Thymus (tissue), 11 donors: ENCODE measurements around the gene HIVEP1. TPM values are rescaled to one million over a fixed set of nuclear protein-coding genes. Genes with fewer than 3 reads are reported as not detected.
"Not testable (repeated sequence)": the region's sequence is repeated elsewhere in the genome, so short reads cannot be mapped to it uniquely, and the experiment has no call there.

Experiments used
- DNase-seq, 9 donors: peaks; one replicate each; pipeline ENCODE4 v3.0.0-alpha.2; 2013; ENCODE audit warnings: low spot score in 9 of 9, low read depth in 6 of 9, missing footprints in 1 of 9
- H3K27ac ChIP-seq, 2 donors: one replicate each; pipeline ENCODE4 v1.5.1; 2013; ENCODE audit warnings: control low read depth in 1 of 2, low read depth in 1 of 2, low read length in 1 of 2, mild to moderate bottlenecking in 1 of 2, moderate library complexity in 1 of 2
- H3K27me3 ChIP-seq, 2 donors: one replicate each; pipeline ENCODE4 v1.5.1; 2013; ENCODE audit warnings: low read length in 1 of 2; ENCODE audit not compliant: control insufficient read depth in 2 of 2, insufficient read depth in 1 of 2
- H3K36me3 ChIP-seq, 2 donors: one replicate each; pipeline ENCODE4 v1.5.1; 2013; ENCODE audit warnings: low read length in 1 of 2, mild to moderate bottlenecking in 1 of 2, moderate library complexity in 1 of 2; ENCODE audit not compliant: control insufficient read depth in 2 of 2, insufficient read depth in 2 of 2
- H3K4me1 ChIP-seq, 2 donors: one replicate each; pipeline ENCODE4 v1.5.1; 2013; ENCODE audit warnings: low read length in 2 of 2; ENCODE audit not compliant: control insufficient read depth in 2 of 2, insufficient read depth in 2 of 2
- H3K4me3 ChIP-seq, 2 donors: one replicate each; pipeline ENCODE4 v1.5.1; 2013; ENCODE audit warnings: low read length in 2 of 2, control low read depth in 1 of 2, mild to moderate bottlenecking in 1 of 2
- H3K9me3 ChIP-seq, 2 donors: one replicate each; pipeline ENCODE4 v1.5.1; 2013; ENCODE audit warnings: low read length in 1 of 2, mild to moderate bottlenecking in 1 of 2; ENCODE audit not compliant: control insufficient read depth in 2 of 2, insufficient read depth in 1 of 2
- WGBS: extraction: QIAGEN DNeasy Blood & Tissue Kit; methylation state at CpG from one replicate; pipeline ENCODE4 v1.1.7; 2013; 5-methylcytosine and 5-hydroxymethylcytosine counted together
- polyA plus RNA-seq: library from polyadenylated mRNA; stranded (reverse); fragments of 200-250 nt; gene quantifications from one replicate; pipeline ENCODE4 v1.2.3, GENCODE V29; 2013
- total RNA-seq: library from RNA; stranded (reverse); fragments of 120-200 nt; gene quantifications from one replicate; pipeline ENCODE4 v1.2.4, GENCODE V29; 2013
- donor health status: healthy.

The HIVEP1 gene
- total and polyA plus RNA-seq, 2 donors: 8.7 to 24.9 TPM

- H3K4me3 ChIP-seq: no peak overlapping the region
- H3K9me3 ChIP-seq: no peaks in the 10 kb centered on the region
- H3K36me3 ChIP-seq: no peaks in the 10 kb centered on the region
- no peak overlapping the region for H3K27ac ChIP-seq
- no peaks in the 10 kb centered on the region for H3K27me3 ChIP-seq
- 98% methylated on average over 3 of the region's 3 CpGs for WGBS
- DNase-seq: no peak
- H3K4me1 ChIP-seq: no peaks in the 10 kb centered on the region
These were observed 84.2 kb downstream of the HIVEP1 start for GRCh38 chr6:12096342-12096741.

GRCh38 chr6:12097791-12098190 lies 85.7 kb downstream of the HIVEP1 start:
- no peaks in the 10 kb centered on the region for H3K27me3 ChIP-seq
- H3K4me3 ChIP-seq: no peak overlapping the region
- no peak overlapping the region for H3K27ac ChIP-seq
- no peak for DNase-seq
- no peaks in the 10 kb centered on the region for H3K36me3 ChIP-seq
- H3K4me1 ChIP-seq: no peaks in the 10 kb centered on the region
- no peaks in the 10 kb centered on the region for H3K9me3 ChIP-seq

- DNase-seq: no peak
- Histone ChIP-seq H3K27ac (no peak overlapping the region), H3K4me1 (no peaks in the 10 kb centered on the region), H3K27me3 (no peaks in the 10 kb centered on the region), H3K36me3 (no peaks in the 10 kb centered on the region), H3K9me3 (no peaks in the 10 kb centered on the region), H3K4me3 (no peak overlapping the region)
- 94% methylated on average over 4 of the region's 4 CpGs for WGBS
These were observed 87.7 kb downstream of the HIVEP1 start for GRCh38 chr6:12099623-12100338.

GRCh38 chr6:12101048-12101447 lies 88.9 kb downstream of the HIVEP1 start:
- Histone ChIP-seq H3K27me3 (no peaks in the 10 kb centered on the region), H3K9me3 (no peaks in the 10 kb centered on the region), H3K4me3 (no peak overlapping the region), H3K36me3 (no peaks in the 10 kb centered on the region), H3K27ac (no peak overlapping the region), H3K4me1 (no peaks in the 10 kb centered on the region)
- no peak for DNase-seq

- no peaks in the 10 kb centered on the region for H3K4me1 ChIP-seq
- DNase-seq: no peak
- no peaks in the 10 kb centered on the region for H3K36me3 ChIP-seq
- no peaks in the 10 kb centered on the region for H3K27me3 ChIP-seq
- no peak overlapping the region for H3K27ac ChIP-seq
- H3K4me3 ChIP-seq: no peak overlapping the region
- no peaks in the 10 kb centered on the region for H3K9me3 ChIP-seq
These were observed 89.7 kb downstream of the HIVEP1 start for GRCh38 chr6:12101653-12102312.

GRCh38 chr6:12102350-12102749 lies 90.2 kb downstream of the HIVEP1 start:
- H3K9me3 ChIP-seq: no peaks in the 10 kb centered on the region
- no peaks in the 10 kb centered on the region for H3K27me3 ChIP-seq
- no peaks in the 10 kb centered on the region for H3K36me3 ChIP-seq
- no peaks in the 10 kb centered on the region for H3K4me1 ChIP-seq
- H3K27ac ChIP-seq: no peak overlapping the region
- no peak overlapping the region for H3K4me3 ChIP-seq
- no peak for DNase-seq
- 76% methylated on average over 2 of the region's 2 CpGs for whole genome bisulfite sequencing

GRCh38 chr6:12103158-12103557 lies 91.0 kb downstream of the HIVEP1 start:
- no peak overlapping the region for H3K4me3 ChIP-seq
- H3K27ac ChIP-seq: no peak overlapping the region
- no peaks in the 10 kb centered on the region for H3K36me3 ChIP-seq
- no peaks in the 10 kb centered on the region for H3K9me3 ChIP-seq
- no peak for DNase-seq
- H3K27me3 ChIP-seq: no peaks in the 10 kb centered on the region
- no peaks in the 10 kb centered on the region for H3K4me1 ChIP-seq
- 99% methylated on average over 3 of the region's 3 CpGs for whole genome bisulfite sequencing

GRCh38 chr6:12105271-12105670 lies 93.2 kb downstream of the HIVEP1 start:
- Histone ChIP-seq H3K27me3 (no peaks in the 10 kb centered on the region), H3K9me3 (no peaks in the 10 kb centered on the region), H3K4me3 (no peak overlapping the region), H3K36me3 (peaks cover 0 to 5% of the 10 kb centered on the region in 2 donors), H3K4me1 (peaks cover 2 to 7% of the 10 kb centered on the region in 2 donors), H3K27ac (no peak overlapping the region)
- over 99% methylated on average over 2 of the region's 2 CpGs for WGBS
- DNase-seq: no peak

GRCh38 chr6:12108376-12108775 lies 96.3 kb downstream of the HIVEP1 start:
- H3K36me3 ChIP-seq, H3K27ac ChIP-seq, H3K4me3 ChIP-seq, H3K9me3 ChIP-seq, H3K27me3 ChIP-seq, DNase-seq: not testable (repeated sequence)
- peaks cover 9 to 17% of the 10 kb centered on the region in 2 donors for H3K4me1 ChIP-seq
- WGBS: 95% methylated on average over 29 of the region's 33 CpGs
